Progenitor cell of endocrine pancreas (in vitro differentiated cells): ENCODE data around the gene CHN1. TPM values are rescaled to one million over a fixed set of nuclear protein-coding genes. Genes with fewer than 3 reads are reported as not detected.

Experiments
- DNase-seq: peaks from one replicate; pipeline ENCODE4 v3.0.0; 2021; ENCODE audit warnings: low spot score; ENCODE audit not compliant: unreplicated experiment
- H3K27ac Mint-ChIP-seq: 2 replicates; pipeline ENCODE4 v1.8.0; 2021; ENCODE audit warnings: mild to moderate bottlenecking, moderate library complexity, mixed read lengths
- H3K27me3 Mint-ChIP-seq: 2 replicates; pipeline ENCODE4 v1.8.0; 2021; ENCODE audit warnings: mixed read lengths
- H3K36me3 Mint-ChIP-seq: 2 replicates; pipeline ENCODE4 v1.8.0; 2022; ENCODE audit warnings: mixed read lengths; ENCODE audit not compliant: insufficient read depth
- H3K4me1 Mint-ChIP-seq: 2 replicates; pipeline ENCODE4 v1.8.0; 2021; ENCODE audit warnings: low read depth, mixed read lengths
- H3K4me3 Mint-ChIP-seq: 2 replicates; pipeline ENCODE4 v1.8.0; 2021; ENCODE audit warnings: low read depth, mild to moderate bottlenecking, moderate library complexity, mixed read lengths
- H3K9me3 Mint-ChIP-seq: 2 replicates; pipeline ENCODE4 v1.8.0; 2021; ENCODE audit warnings: low read depth, mixed read lengths
- CTCF ChIP-seq: fragments of 200-600 bp; sonication (generic); IDR thresholded peaks from one replicate; pipeline ENCODE4 v1.5.0; 2021; ENCODE audit warnings: antibody characterized with exemption, mild to moderate bottlenecking; ENCODE audit not compliant: unreplicated experiment
- total RNA-seq: library from RNA; stranded (reverse); gene quantifications from 2 replicates; pipeline ENCODE4 v1.2.1, GENCODE V29; 2021

The CHN1 gene
- total RNA-seq, 1 donor from 2014 or later = 50.3 TPM

GRCh38 chr2:174977364-174977763 is 27.8 kb downstream of the CHN1 start:
- TF ChIP-seq CTCF = no peak
- no peaks in the 10 kb centered on the region for H3K36me3 Mint-ChIP-seq
- DNase-seq = no peak
- no peak overlapping the region for H3K27ac Mint-ChIP-seq
- H3K9me3 Mint-ChIP-seq = no peaks in the 10 kb centered on the region
- no peak overlapping the region for H3K4me3 Mint-ChIP-seq
- peaks cover 5% of the 10 kb centered on the region for H3K4me1 Mint-ChIP-seq
- no peaks in the 10 kb centered on the region for H3K27me3 Mint-ChIP-seq

GRCh38 chr2:174974131-174974530 is 31.1 kb downstream of the CHN1 start:
- no peak overlapping the region for H3K27ac Mint-ChIP-seq
- peaks cover 5% of the 10 kb centered on the region for H3K4me1 Mint-ChIP-seq
- no peak for TF ChIP-seq CTCF
- DNase-seq = no peak
- no peaks in the 10 kb centered on the region for H3K36me3 Mint-ChIP-seq
- H3K27me3 Mint-ChIP-seq = no peaks in the 10 kb centered on the region
- no peak overlapping the region for H3K4me3 Mint-ChIP-seq
- H3K9me3 Mint-ChIP-seq = peaks cover 4% of the 10 kb centered on the region

- H3K4me1 Mint-ChIP-seq = peaks cover 2% of the 10 kb centered on the region
- no peaks in the 10 kb centered on the region for H3K36me3 Mint-ChIP-seq
- DNase-seq = no peak
- H3K4me3 Mint-ChIP-seq = no peak overlapping the region
- H3K27me3 Mint-ChIP-seq = no peaks in the 10 kb centered on the region
- TF ChIP-seq CTCF = no peak
- H3K9me3 Mint-ChIP-seq = peaks cover 4% of the 10 kb centered on the region
- H3K27ac Mint-ChIP-seq = peak overlapping the region; percentile 81
Measured at GRCh38 chr2:174972924-174973323, 32.3 kb downstream of the CHN1 start.

- H3K27me3 Mint-ChIP-seq = no peaks in the 10 kb centered on the region
- no peak overlapping the region for H3K4me3 Mint-ChIP-seq
- H3K36me3 Mint-ChIP-seq = no peaks in the 10 kb centered on the region
- H3K9me3 Mint-ChIP-seq = peaks cover 4% of the 10 kb centered on the region
- H3K4me1 Mint-ChIP-seq = peaks cover 5% of the 10 kb centered on the region
- TF ChIP-seq CTCF = no peak
- H3K27ac Mint-ChIP-seq = no peak overlapping the region
- DNase-seq = no peak
Measured at GRCh38 chr2:174971868-174972781, 33.1 kb downstream of the CHN1 start.

- H3K9me3 Mint-ChIP-seq = peaks cover 4% of the 10 kb centered on the region
- H3K27ac Mint-ChIP-seq = no peak overlapping the region
- no peaks in the 10 kb centered on the region for H3K36me3 Mint-ChIP-seq
- H3K4me1 Mint-ChIP-seq = peaks cover 11% of the 10 kb centered on the region
- no peak for DNase-seq
- no peaks in the 10 kb centered on the region for H3K27me3 Mint-ChIP-seq
- H3K4me3 Mint-ChIP-seq = no peak overlapping the region
- no peak for TF ChIP-seq CTCF
Measured at GRCh38 chr2:174970092-174970491, 35.1 kb downstream of the CHN1 start.
